Myometrial cell (primary cell): Measurements from ENCODE around the gene CCL2. TPM values are rescaled to one million over a fixed set of nuclear protein-coding genes. Genes with fewer than 3 reads are reported as not detected.

Experiments used
- total RNA-seq: library from RNA; depleted of rRNA; stranded (reverse); fragments of >200 nt; gene quantifications from 2 replicates; pipeline ENCODE4 v1.2.3, GENCODE V29; 2015

Gene CCL2
- 14.7 and 32.3 TPM in 2 replicates for total RNA-seq

DNA sequence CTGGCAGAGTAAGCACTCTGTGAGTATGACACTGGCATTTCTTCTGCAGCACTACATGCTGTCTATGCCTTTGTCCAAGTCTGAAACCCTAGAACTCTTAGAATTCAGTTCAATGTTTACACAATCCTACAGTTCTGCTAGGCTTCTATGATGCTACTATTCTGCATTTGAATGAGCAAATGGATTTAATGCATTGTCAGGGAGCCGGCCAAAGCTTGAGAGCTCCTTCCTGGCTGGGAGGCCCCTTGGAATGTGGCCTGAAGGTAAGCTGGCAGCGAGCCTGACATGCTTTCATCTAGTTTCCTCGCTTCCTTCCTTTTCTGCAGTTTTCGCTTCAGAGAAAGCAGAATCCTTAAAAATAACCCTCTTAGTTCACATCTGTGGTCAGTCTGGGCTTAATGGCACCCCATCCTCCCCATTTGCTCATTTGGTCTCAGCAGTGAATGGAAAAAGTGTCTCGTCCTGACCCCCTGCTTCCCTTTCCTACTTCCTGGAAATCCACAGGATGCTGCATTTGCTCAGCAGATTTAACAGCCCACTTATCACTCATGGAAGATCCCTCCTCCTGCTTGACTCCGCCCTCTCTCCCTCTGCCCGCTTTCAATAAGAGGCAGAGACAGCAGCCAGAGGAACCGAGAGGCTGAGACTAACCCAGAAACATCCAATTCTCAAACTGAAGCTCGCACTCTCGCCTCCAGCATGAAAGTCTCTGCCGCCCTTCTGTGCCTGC is at the start of gene CCL2:
TSS of gene CCL2 (plus strand) at position 635 of the 730 bp plus-strand sequence. CDS start at position 700, 65 bp downstream.

DNA sequence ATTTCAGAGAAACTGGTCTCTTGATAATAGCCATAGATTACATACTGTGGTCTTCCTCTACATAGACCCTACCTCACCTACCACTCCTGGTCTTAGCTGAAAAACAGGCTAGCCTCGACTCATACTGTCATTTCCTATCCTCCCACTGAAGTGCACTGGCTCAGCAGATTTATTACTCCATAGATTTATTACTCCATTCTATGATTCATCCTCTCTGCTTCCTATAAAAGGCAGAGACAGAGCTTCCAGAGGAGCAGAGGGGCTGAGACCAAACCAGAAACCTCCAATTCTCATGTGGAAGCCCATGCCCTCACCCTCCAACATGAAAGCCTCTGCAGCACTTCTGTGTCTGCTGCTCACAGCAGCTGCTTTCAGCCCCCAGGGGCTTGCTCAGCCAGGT is 14.9 kb downstream of the CCL2 start, which contains the start of gene CCL7:
TSS of gene CCL7 (plus strand) at position 253 of the 400 bp plus-strand sequence. CDS start at position 323, 70 bp downstream.

DNA sequence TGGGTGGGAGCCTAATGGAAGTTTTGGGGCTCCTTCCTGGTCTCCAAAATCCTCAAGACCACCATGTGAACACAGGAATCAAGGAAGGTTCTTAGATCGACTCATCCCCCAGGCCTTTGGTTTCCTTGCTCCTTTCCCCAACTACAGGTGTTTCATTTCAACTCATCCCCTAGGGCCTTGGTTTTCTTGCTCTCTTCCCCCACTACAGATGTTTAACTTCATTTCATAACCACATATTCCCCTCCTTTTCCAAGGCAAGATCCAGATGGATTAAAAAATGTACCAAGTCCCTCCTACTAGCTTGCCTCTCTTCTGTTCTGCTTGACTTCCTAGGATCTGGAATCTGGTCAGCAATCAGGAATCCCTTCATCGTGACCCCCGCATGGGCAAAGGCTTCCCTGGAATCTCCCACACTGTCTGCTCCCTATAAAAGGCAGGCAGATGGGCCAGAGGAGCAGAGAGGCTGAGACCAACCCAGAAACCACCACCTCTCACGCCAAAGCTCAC is 30.3 kb downstream of the CCL2 start, which contains the start of gene CCL11:
TSS of gene CCL11 (plus strand) at position 457 of the 507 bp plus-strand sequence. CDS start 67 bp downstream, outside the sequence.

Other genes starting within 250 kb of the CCL2 start
- gene CCL7, start 14.9 kb downstream of the CCL2 start, total RNA-seq = 5.2 and 5.3 TPM in 2 replicates
- not detected in 2 replicates for gene CCL11, start 30.5 kb downstream of the CCL2 start, total RNA-seq
- gene CCL8, start 64.2 kb downstream of the CCL2 start, total RNA-seq = not detected in 2 replicates
- not detected in 2 replicates for gene CCL13, start 101.2 kb downstream of the CCL2 start, total RNA-seq
- gene CCL1, start 107.9 kb downstream of the CCL2 start, total RNA-seq = not detected in 2 replicates